A549 (cell line): ENCODE data around the gene ATL3. TPM values are rescaled to one million over a fixed set of nuclear protein-coding genes. Genes with fewer than 3 reads are reported as not detected.
"Not testable (repeated sequence)": the region's sequence is repeated elsewhere in the genome, so short reads cannot be mapped to it uniquely, and the experiment has no call there.

Experiments used
- ATAC-seq, 2 experiments: fragments of 200-7000 bp in 1 of 2; fragments of >200 bp in 1 of 2; cut with Nextera tagmentation in 1 of 2; cut with Tn5 transposase in 1 of 2; 3 replicates each; pipeline versions ENCODE4 v1.8.0 to v1.9.1; 2018 to 2020; ENCODE audit warnings: mild to moderate bottlenecking in 1 of 2, moderate library complexity in 1 of 2
- CTCF ChIA-PET: fragments of 300-600 bp; sonication (Branson Sonifier 250); formaldehyde crosslinking; extraction: SDS; loops from one replicate; lab custom pipeline; 2021; ENCODE audit warnings: antibody characterized with exemption, inconsistent platforms; lab: Yijun Ruan, JAX
- POLR2A ChIA-PET: fragments of 350-600 bp; formaldehyde crosslinking; extraction: SDS; loops from one replicate; lab custom pipeline; 2021; ENCODE audit warnings: antibody characterized with exemption, inconsistent platforms; lab: Yijun Ruan, JAX
- DNase-seq, 2 experiments: peaks; one replicate each; pipeline versions ENCODE4 v3.0.0 to v3.0.0-alpha.2; 2011 to 2016; ENCODE audit warnings: low read depth in 1 of 2, low spot score in 1 of 2
- FAIRE-seq: peaks from 2 replicates; lab custom pipeline; 2011; peaks lifted over from hg19 to GRCh38; lab: Jason Lieb, UNC
- H3K27ac ChIP-seq, 2 experiments: fragments of >200 bp; sonication (Bioruptor Twin); formaldehyde crosslinking; 3 replicates each; pipeline ENCODE4 v1.5.1; 2016 to 2017
- H3K4me1 ChIP-seq: fragments of >200 bp; sonication (Bioruptor Twin); formaldehyde crosslinking; 3 replicates; pipeline ENCODE4 v1.6.1; 2016
- H3K4me2 ChIP-seq: fragments of >200 bp; sonication (Bioruptor Twin); formaldehyde crosslinking; 3 replicates; pipeline ENCODE4 v1.6.1; 2016
- H3K4me3 ChIP-seq: fragments of >200 bp; sonication (Bioruptor Twin); formaldehyde crosslinking; 3 replicates; pipeline ENCODE4 v1.5.1; 2016
- H3K9me3 ChIP-seq: fragments of >200 bp; sonication (Bioruptor Twin); formaldehyde crosslinking; 3 replicates; pipeline ENCODE4 v1.6.1; 2016
- CBX2 ChIP-seq: fragments of 200-600 bp; sonication (generic); IDR thresholded peaks from 2 replicates; pipeline ENCODE4 v1.6.1; 2016; ENCODE audit warnings: low read depth, mild to moderate bottlenecking, borderline replicate concordance
- CHD2 ChIP-seq: fragments of 150-350 bp; IDR thresholded peaks from 2 replicates; pipeline ENCODE4 v1.6.1; 2014; ENCODE audit warnings: low read length; ENCODE audit not compliant: partially characterized antibody
- E2F6 ChIP-seq: IDR thresholded peaks from 2 replicates; pipeline ENCODE4 v1.6.1; 2012; ENCODE audit warnings: low read depth, borderline replicate concordance
- EHMT2 ChIP-seq: fragments of 200-600 bp; sonication (generic); IDR thresholded peaks from 2 replicates; pipeline ENCODE4 v1.6.1; 2016; ENCODE audit warnings: antibody characterized with exemption, low read depth, mild to moderate bottlenecking, moderate library complexity
- FOSL2 ChIP-seq, 2 experiments: fragments of 450-650 bp in 1 of 2; fragments of >200 bp in 1 of 2; sonication (Bioruptor Twin) in 1 of 2; formaldehyde crosslinking; IDR thresholded peaks; 2 replicates each; pipeline versions ENCODE4 v1.5.0 to v1.6.1; 2016 to 2020; ENCODE audit warnings: mild to moderate bottlenecking in 1 of 2, moderate library complexity in 1 of 2
- FOXS1 ChIP-seq: fragments of 250-450 bp; sonication (Bioruptor Pico); IDR thresholded peaks from 2 replicates; pipeline ENCODE4 v1.5.0; 2020; ENCODE audit warnings: mild to moderate bottlenecking, moderate library complexity
- HDAC2 ChIP-seq: fragments of 200-600 bp; sonication (generic); IDR thresholded peaks from 2 replicates; pipeline ENCODE4 v1.6.1; 2016
- HOXA7 ChIP-seq: fragments of 250-450 bp; sonication (Bioruptor Pico); IDR thresholded peaks from 2 replicates; pipeline ENCODE4 v1.5.0; 2020; ENCODE audit warnings: mild to moderate bottlenecking, moderate library complexity
- HOXB13 ChIP-seq: fragments of 250-450 bp; sonication (Bioruptor Pico); IDR thresholded peaks from 2 replicates; pipeline ENCODE4 v1.5.0; 2020; ENCODE audit warnings: low read depth, mild to moderate bottlenecking, moderate library complexity
- JUN ChIP-seq, 2 experiments: fragments of >200 bp; sonication (Bioruptor Twin); formaldehyde crosslinking; IDR thresholded peaks; 2 replicates in 1 of 2; 3 replicates in 1 of 2; pipeline ENCODE4 v1.6.1; 2016 to 2017
- KDM5A ChIP-seq: fragments of 200-600 bp; sonication (generic); IDR thresholded peaks from 2 replicates; pipeline ENCODE4 v1.6.1; 2016; ENCODE audit warnings: antibody characterized with exemption, mild to moderate bottlenecking
- NFE2L2 ChIP-seq: fragments of 150-350 bp; conservative IDR thresholded peaks from 2 replicates; pipeline ENCODE4 v1.6.1; 2014; ENCODE audit warnings: low read length
- PBX3 ChIP-seq: IDR thresholded peaks from 2 replicates; pipeline ENCODE4 v1.6.1; 2012
- POLR2A ChIP-seq: IDR thresholded peaks from 2 replicates; pipeline ENCODE4 v1.6.1; 2012; ENCODE audit warnings: mild to moderate bottlenecking, low read length
- RCOR1 ChIP-seq: fragments of 150-350 bp; IDR thresholded peaks from 2 replicates; pipeline ENCODE4 v1.6.1; 2014; ENCODE audit warnings: antibody characterized with exemption, low read length, low read depth
- ZC3H11A ChIP-seq: fragments of 450-650 bp; IDR thresholded peaks from 2 replicates; pipeline ENCODE4 v1.6.1; 2014; ENCODE audit warnings: antibody characterized with exemption, mild to moderate bottlenecking
- ZSCAN20 ChIP-seq: fragments of 250-450 bp; sonication (Bioruptor Pico); IDR thresholded peaks from 2 replicates; pipeline ENCODE4 v1.8.0; 2022; ENCODE audit warnings: mild to moderate bottlenecking, moderate library complexity
- WGBS: methylation state at CpG from one replicate; pipeline ENCODE4 v1.1.6; 2017; ENCODE audit errors: missing lambda C conversion rate; 5-methylcytosine and 5-hydroxymethylcytosine counted together
- polyA plus RNA-seq, 4 experiments: library from polyadenylated mRNA; depleted of rRNA in 3 of 4; stranded (reverse); fragments of >200 nt; fragmentation: RNase III in 1 of 4; extraction: RNeasy Plus Mini Kit Qiagen cat#74134 plus additional on column Dnase treatment in 1 of 4; gene quantifications; 2 replicates in 3 of 4; 3 replicates in 1 of 4; pipeline ENCODE4 v1.2.3, GENCODE V29; 2011 to 2017

The ATL3 gene
- polyA plus RNA-seq, 2 of the 4 experiments (the other 2 are of a cell fraction), result 26.3 to 50.8 TPM

- FAIRE-seq, result not testable (repeated sequence)
These were observed 68.6 kb downstream of the ATL3 start for GRCh38 chr11:63602290-63603179.

GRCh38 chr11:63599211-63600122 lies 71.7 kb downstream of the ATL3 start:
- H3K4me1 ChIP-seq, result peaks cover 21% of the 10 kb centered on the region; the same call in 2 of the 3 replicates
- ATAC-seq (peak; percentile 90 to 95), DNase-seq (peak; percentile 76 to 97), FAIRE-seq (no peak)
- WGBS, result 36% methylated on average over 7 of the region's 7 CpGs
- H3K27ac ChIP-seq, result peak overlapping the region in 1 of 2 experiments; percentile 5; a peak in 1 of 6 replicates
- no peaks in the 10 kb centered on the region for H3K9me3 ChIP-seq
- H3K4me3 ChIP-seq, result no peak overlapping the region
- POLR2A ChIA-PET, result no interaction called here
- no peak for TF ChIP-seq ZC3H11A
- TF ChIP-seq FOSL2 (IDR thresholded peaks at IDR 0.05), result peak; percentile 42; the same call in 1 of the 2 replicates
- peak; percentile 64 for TF ChIP-seq FOSL2 (CRISPR knock-in tag; IDR thresholded peaks at IDR 0.05)
- peak; percentile 83 for TF ChIP-seq PBX3
- TF ChIP-seq CBX2, result no peak
- TF ChIP-seq, all 56 proteins: peak for 2
- peak overlapping the region; percentile 12; the same call in 1 of the 3 replicates for H3K4me2 ChIP-seq
- CTCF ChIA-PET, result interaction anchor here (1.6 kb wide), 1 partner anchor 120 kb away, joined by 5 read pairs; no protein-coding TSS in a partner anchor

More at GRCh38 chr11:63602290-63603179, 68.6 kb downstream of the ATL3 start:
- H3K4me1 ChIP-seq, result peaks cover 15% of the 10 kb centered on the region; the same call in 2 of the 3 replicates
- H3K4me2 ChIP-seq, H3K4me3 ChIP-seq, POLR2A ChIA-PET, H3K9me3 ChIP-seq, H3K27ac ChIP-seq, ATAC-seq, DNase-seq: not testable (repeated sequence)
- CTCF ChIA-PET, result interaction anchor here (0.6 to 2.0 kb wide), 4 partner anchors 10 to 124 kb away, joined by 3 to 8 read pairs (median 4); no protein-coding TSS in a partner anchor
- 92% methylated on average over 11 of the region's 11 CpGs for WGBS

GRCh38 chr11:63598556-63598955 lies 72.6 kb downstream of the ATL3 start:
- peak overlapping the region in 1 of 2 experiments; percentile 5; a peak in 3 of 6 replicates for H3K27ac ChIP-seq
- TF ChIP-seq NFE2L2, result no peak
- TF ChIP-seq HDAC2, result no peak
- TF ChIP-seq HOXB13, result no peak
- TF ChIP-seq EHMT2, result no peak
- TF ChIP-seq HOXA7 (CRISPR knock-in tag), result no peak
- TF ChIP-seq POLR2A, result no peak
- no peak for TF ChIP-seq CHD2
- no peak for TF ChIP-seq ZSCAN20 (CRISPR knock-in tag)
- no peak for TF ChIP-seq FOXS1
- TF ChIP-seq JUN (IDR thresholded peaks at IDR 0.05), result no peak
- no peak for TF ChIP-seq RCOR1
- no peak for TF ChIP-seq KDM5A
- TF ChIP-seq E2F6, result no peak
- peaks cover 21% of the 10 kb centered on the region; the same call in 2 of the 3 replicates for H3K4me1 ChIP-seq
- H3K4me3 ChIP-seq, result no peak overlapping the region
- FAIRE-seq (no peak), ATAC-seq (peak; percentile 27 to 28; a peak in 3 of 6 replicates), DNase-seq (no peak)
- CTCF ChIA-PET, result interaction anchor here (1.5 to 1.6 kb wide), 2 partner anchors 37 to 119 kb away, joined by 5 read pairs; no protein-coding TSS in a partner anchor
- WGBS, result 88% methylated on average over 4 of the region's 4 CpGs
- POLR2A ChIA-PET, result no interaction called here
- H3K9me3 ChIP-seq, result no peaks in the 10 kb centered on the region
- H3K4me2 ChIP-seq, result no peak overlapping the region
